Lung (tissue), 12 donors: ENCODE results near the gene HNRNPLL. TPM values are rescaled to one million over a fixed set of nuclear protein-coding genes. Genes with fewer than 3 reads are reported as not detected.
"Not testable (repeated sequence)": the region's sequence is repeated elsewhere in the genome, so short reads cannot be mapped to it uniquely, and the experiment has no call there.

Experiments
- ATAC-seq: fragments of 200-7000 bp; cut with Tn5 transposase; one replicate; pipeline ENCODE4 v1.9.1; 2020; ENCODE audit warnings: moderate number of reproducible peaks; ENCODE audit not compliant: insufficient read depth, low FRiP score
- DNase-seq, 3 donors: peaks; one replicate each; pipeline ENCODE4 v3.0.0-alpha.2; 2013 to 2017
- H3K27ac ChIP-seq, 2 donors: one replicate each; pipeline ENCODE4 v1.5.1; 2013; ENCODE audit warnings: mild to moderate bottlenecking in 2 of 2, moderate library complexity in 2 of 2, control low read depth in 1 of 2, inconsistent platforms in 1 of 2, low read depth in 1 of 2, low read length in 1 of 2
- H3K27me3 ChIP-seq, 3 donors: one replicate each; pipeline ENCODE4 v1.5.1; 2013; ENCODE audit warnings: low read length in 2 of 3; ENCODE audit not compliant: control insufficient read depth in 3 of 3, insufficient read depth in 3 of 3
- H3K36me3 ChIP-seq, 4 donors: one replicate each; pipeline ENCODE4 v1.5.1; 2013; ENCODE audit warnings: low read length in 4 of 4, mild to moderate bottlenecking in 1 of 4, moderate library complexity in 1 of 4; ENCODE audit not compliant: control insufficient read depth in 4 of 4, insufficient read depth in 4 of 4
- H3K4me1 ChIP-seq, 5 donors: one replicate each; pipeline ENCODE4 v1.5.1; 2013; ENCODE audit warnings: low read length in 5 of 5, mild to moderate bottlenecking in 2 of 5, moderate library complexity in 1 of 5; ENCODE audit not compliant: control insufficient read depth in 5 of 5, insufficient read depth in 5 of 5
- H3K4me3 ChIP-seq: one replicate; pipeline ENCODE4 v1.5.1; 2013; ENCODE audit warnings: mild to moderate bottlenecking, control low read depth, moderate library complexity
- H3K9ac ChIP-seq, 2 donors: one replicate each; pipeline ENCODE4 v1.5.1; 2013; ENCODE audit warnings: low read length in 2 of 2, control low read depth in 1 of 2; ENCODE audit not compliant: insufficient read depth in 1 of 2
- H3K9me3 ChIP-seq, 4 donors: one replicate each; pipeline ENCODE4 v1.5.1; 2013; ENCODE audit warnings: low read length in 3 of 4, mild to moderate bottlenecking in 1 of 4, moderate library complexity in 1 of 4; ENCODE audit not compliant: control insufficient read depth in 4 of 4, insufficient read depth in 3 of 4
- CTCF ChIP-seq: IDR thresholded peaks from 2 replicates; pipeline ENCODE4 v1.5.1; 2012; ENCODE audit warnings: mild to moderate bottlenecking; ENCODE audit errors: control extremely low read depth, extremely low read depth
- WGBS, 2 donors: extraction: QIAGEN DNeasy Blood & Tissue Kit; methylation state at CpG; one replicate each; pipeline ENCODE4 v1.1.7; 2013; 5-methylcytosine and 5-hydroxymethylcytosine counted together
- polyA plus RNA-seq, 2 donors: library from polyadenylated mRNA; stranded (reverse); fragments of 200-250 nt; gene quantifications; one replicate each; pipeline ENCODE4 v1.2.1, GENCODE V29; 2013
- total RNA-seq, 2 donors: library from RNA; depleted of rRNA in 1 of 2; stranded (reverse); fragments of >200 nt in 1 of 2; gene quantifications; one replicate each; pipeline ENCODE4 v1.2.1, GENCODE V29; 2014 to 2021
- donor health status: control.
- donor health status: control.
- donor health status: Bipolar disorder and iron deficiency.
- donor health status: healthy.
- donor health status: DM: yes; HTN: yes; CAD: no.

HNRNPLL gene
- total and polyA plus RNA-seq, 4 donors, result 12.4 to 88.8 (median 30.7) TPM

GRCh38 chr2:38649176-38649728 is 46.5 kb upstream of the HNRNPLL start:
- H3K27ac ChIP-seq, result no peak overlapping the region
- no peaks in the 10 kb centered on the region for H3K9me3 ChIP-seq
- no peaks in the 10 kb centered on the region for H3K27me3 ChIP-seq
- no peak for ATAC-seq
- TF ChIP-seq CTCF, result no peak
- no peaks in the 10 kb centered on the region for H3K4me1 ChIP-seq
- H3K4me3 ChIP-seq, result no peak overlapping the region
- no peak overlapping the region for H3K9ac ChIP-seq
- no peaks in the 10 kb centered on the region for H3K36me3 ChIP-seq
- DNase-seq, result no peak
- WGBS, 2 donors, result 94 to 97% methylated on average over 12 of the region's 12 CpGs

- Histone ChIP-seq H3K36me3 (no peaks in the 10 kb centered on the region), H3K9ac (no peak overlapping the region), H3K4me3 (no peak overlapping the region), H3K27me3 (no peaks in the 10 kb centered on the region), H3K27ac (no peak overlapping the region), H3K4me1 (no peaks in the 10 kb centered on the region), H3K9me3 (peaks cover 0 to 2% (median 0%) of the 10 kb centered on the region in 4 donors)
- no peak for ATAC-seq
- WGBS, 2 donors, result 80 to 85% methylated on average over 7 of the region's 7 CpGs
- DNase-seq, result no peak
- TF ChIP-seq CTCF, result no peak
These were observed 45.5 kb upstream of the HNRNPLL start for GRCh38 chr2:38648107-38648761.

- ATAC-seq, DNase-seq, H3K27me3 ChIP-seq, H3K4me3 ChIP-seq, H3K9ac ChIP-seq, H3K9me3 ChIP-seq, H3K27ac ChIP-seq, H3K36me3 ChIP-seq, H3K4me1 ChIP-seq: not testable (repeated sequence)
- WGBS, 2 donors, result 78 to 84% methylated on average over 16 of the region's 16 CpGs
These were observed 41.2 kb upstream of the HNRNPLL start for GRCh38 chr2:38643683-38644511.

GRCh38 chr2:38643021-38643671 is 40.4 kb upstream of the HNRNPLL start:
- ATAC-seq (no peak), DNase-seq (no peak)
- 96 to 98% methylated on average over 43 to 45 of the region's 45 CpGs for WGBS, 2 donors
- Histone ChIP-seq H3K27me3 (no peaks in the 10 kb centered on the region), H3K9ac (no peak overlapping the region), H3K27ac (no peak overlapping the region), H3K4me3 (no peak overlapping the region), H3K9me3 (peaks cover 0 to 5% (median 0%) of the 10 kb centered on the region in 4 donors), H3K4me1 (no peaks in the 10 kb centered on the region), H3K36me3 (no peaks in the 10 kb centered on the region)
- TF ChIP-seq CTCF, result no peak

GRCh38 chr2:38642373-38643017 is 39.8 kb upstream of the HNRNPLL start:
- ATAC-seq, result not testable (repeated sequence)

More at GRCh38 chr2:38642373-38643017, 39.8 kb upstream of the HNRNPLL start:
- 80 to 86% methylated on average over 14 of the region's 14 CpGs for WGBS, 2 donors
- H3K27me3 ChIP-seq, H3K27ac ChIP-seq, H3K4me1 ChIP-seq, H3K36me3 ChIP-seq, H3K9ac ChIP-seq, DNase-seq, H3K9me3 ChIP-seq, H3K4me3 ChIP-seq: not testable (repeated sequence)
